H9 (cell line): ENCODE data around the gene CAT. TPM values are rescaled to one million over a fixed set of nuclear protein-coding genes. Genes with fewer than 3 reads are reported as not detected.

Experiments
- DNase-seq: peaks from one replicate; pipeline ENCODE4 v3.0.0-alpha.2; 2017
- H2AFZ ChIP-seq: one replicate; pipeline ENCODE4 v1.6.1; 2013; ENCODE audit warnings: mild to moderate bottlenecking, low read length, control low read depth, moderate library complexity
- H2AK5ac ChIP-seq: 2 replicates; pipeline ENCODE4 v1.6.1; 2013; ENCODE audit warnings: low read length, control low read depth, mixed read lengths; ENCODE audit not compliant: insufficient read length
- H2BK120ac ChIP-seq: one replicate; pipeline ENCODE4 v1.6.1; 2013; ENCODE audit warnings: low read depth, mild to moderate bottlenecking, low read length, control low read depth, inconsistent platforms; ENCODE audit not compliant: poor library complexity, severe bottlenecking
- H2BK12ac ChIP-seq: 2 replicates; pipeline ENCODE4 v1.6.1; 2013; ENCODE audit warnings: low read length, control low read depth, mixed read lengths, low read depth; ENCODE audit not compliant: insufficient read length
- H2BK15ac ChIP-seq: 2 replicates; pipeline ENCODE4 v1.6.1; 2013; ENCODE audit warnings: low read depth, low read length, control low read depth
- H2BK20ac ChIP-seq: one replicate; pipeline ENCODE4 v1.6.1; 2013; ENCODE audit warnings: low read depth, mild to moderate bottlenecking, low read length, control low read depth, inconsistent platforms; ENCODE audit not compliant: poor library complexity, severe bottlenecking
- H2BK5ac ChIP-seq: 2 replicates; pipeline ENCODE4 v1.6.1; 2013; ENCODE audit warnings: low read length, control low read depth, mixed read lengths; ENCODE audit not compliant: insufficient read length
- H3K14ac ChIP-seq: 2 replicates; pipeline ENCODE4 v1.6.1; 2013; ENCODE audit warnings: low read length, control low read depth; ENCODE audit not compliant: insufficient read depth
- H3K18ac ChIP-seq: 2 replicates; pipeline ENCODE4 v1.6.1; 2013; ENCODE audit warnings: low read depth, mild to moderate bottlenecking, mixed read lengths, low read length, control low read depth; ENCODE audit not compliant: insufficient read length
- H3K23ac ChIP-seq: 2 replicates; pipeline ENCODE4 v1.6.1; 2013; ENCODE audit warnings: low read length, control low read depth, mixed read lengths, low read depth; ENCODE audit not compliant: insufficient read length
- H3K23me2 ChIP-seq: 2 replicates; pipeline ENCODE4 v1.6.1; 2013; ENCODE audit warnings: low read depth, mild to moderate bottlenecking, mixed read lengths, low read length, control low read depth; ENCODE audit not compliant: insufficient read length, poor library complexity, severe bottlenecking
- H3K27ac ChIP-seq: 2 replicates; pipeline ENCODE4 v1.5.1; 2013; ENCODE audit warnings: low read length, control low read depth, mixed read lengths, low read depth; ENCODE audit not compliant: insufficient read length
- H3K27me3 ChIP-seq: 2 replicates; pipeline ENCODE4 v1.6.1; 2013; ENCODE audit warnings: low read length, control low read depth, inconsistent platforms; ENCODE audit not compliant: insufficient read depth
- H3K4ac ChIP-seq: 2 replicates; pipeline ENCODE4 v1.6.1; 2013; ENCODE audit warnings: low read depth, mild to moderate bottlenecking, control low read depth, inconsistent platforms, low read length, moderate library complexity
- H3K4me1 ChIP-seq: 2 replicates; pipeline ENCODE4 v1.6.1; 2013; ENCODE audit warnings: low read length, control low read depth, inconsistent platforms; ENCODE audit not compliant: insufficient read depth
- H3K4me2 ChIP-seq: 2 replicates; pipeline ENCODE4 v1.6.1; 2013; ENCODE audit warnings: low read length, control low read depth, mixed read lengths; ENCODE audit not compliant: insufficient read length, insufficient read depth
- H3K56ac ChIP-seq: 2 replicates; pipeline ENCODE4 v1.6.1; 2013; ENCODE audit warnings: low read depth, mild to moderate bottlenecking, mixed read lengths, low read length, control low read depth; ENCODE audit not compliant: insufficient read length
- H3K79me1 ChIP-seq: 2 replicates; pipeline ENCODE4 v1.6.1; 2013; ENCODE audit warnings: low read depth, mild to moderate bottlenecking, moderate library complexity, low read length, control low read depth, inconsistent platforms; ENCODE audit not compliant: insufficient read depth, poor library complexity, severe bottlenecking
- H3K79me2 ChIP-seq: 2 replicates; pipeline ENCODE4 v1.6.1; 2013; ENCODE audit warnings: low read length, control low read depth, inconsistent platforms; ENCODE audit not compliant: insufficient read depth
- H3K9ac ChIP-seq: 2 replicates; pipeline ENCODE4 v1.6.1; 2013; ENCODE audit warnings: low read length, control low read depth, mixed read lengths; ENCODE audit not compliant: insufficient read length; ENCODE audit errors: extremely low read depth
- H3K9me3 ChIP-seq: one replicate; pipeline ENCODE4 v1.6.1; 2013; ENCODE audit warnings: low read depth, low read length, inconsistent platforms; ENCODE audit not compliant: control insufficient read depth
- H3T11ph ChIP-seq: one replicate; pipeline ENCODE4 v1.6.1; 2013; ENCODE audit warnings: mild to moderate bottlenecking, low read length, control low read depth, inconsistent platforms
- H4K20me1 ChIP-seq: one replicate; pipeline ENCODE4 v1.6.1; 2013; ENCODE audit not compliant: control insufficient read depth, insufficient read length, insufficient read depth
- H4K5ac ChIP-seq: 2 replicates; pipeline ENCODE4 v1.6.1; 2013; ENCODE audit warnings: low read depth, mild to moderate bottlenecking, mixed read lengths, low read length, control low read depth; ENCODE audit not compliant: insufficient read length
- H4K8ac ChIP-seq: replicated peaks from 2 replicates; pipeline ENCODE4 v1.6.1; 2013; ENCODE audit warnings: low read length, control low read depth, mixed read lengths, low read depth; ENCODE audit not compliant: insufficient read length
- H4K91ac ChIP-seq: 2 replicates; pipeline ENCODE4 v1.6.1; 2013; ENCODE audit warnings: low read depth, mild to moderate bottlenecking, moderate library complexity, mixed read lengths, low read length, control low read depth; ENCODE audit not compliant: insufficient read length
- H3K27ac Mint-ChIP-seq, 3 experiments: 2 replicates in 2 of 3; 3 replicates in 1 of 3; pipeline ENCODE4 v1.8.0; 2020 to 2021; ENCODE audit warnings: mixed read lengths in 3 of 3, mild to moderate bottlenecking in 1 of 3, moderate library complexity in 1 of 3
- H3K27me3 Mint-ChIP-seq: 2 replicates; pipeline ENCODE4 v1.8.0; 2021; ENCODE audit warnings: low read depth, mild to moderate bottlenecking, moderate library complexity, mixed read lengths
- H3K36me3 Mint-ChIP-seq, 3 experiments: 2 replicates in 2 of 3; 3 replicates in 1 of 3; pipeline ENCODE4 v1.8.0; 2020 to 2021; ENCODE audit warnings: low read depth in 3 of 3, mixed read lengths in 3 of 3; ENCODE audit not compliant: insufficient read depth in 1 of 3
- H3K4me1 Mint-ChIP-seq, 2 experiments: 2 replicates each; pipeline ENCODE4 v1.8.0; 2020; ENCODE audit warnings: mixed read lengths in 2 of 2
- H3K4me3 Mint-ChIP-seq, 2 experiments: 2 replicates in 1 of 2; 3 replicates in 1 of 2; pipeline ENCODE4 v1.8.0; 2020 to 2021; ENCODE audit warnings: mild to moderate bottlenecking in 2 of 2, mixed read lengths in 2 of 2, moderate library complexity in 1 of 2
- H3K9me3 Mint-ChIP-seq, 2 experiments: 2 replicates in 1 of 2; 3 replicates in 1 of 2; pipeline ENCODE4 v1.8.0; 2020; ENCODE audit warnings: mild to moderate bottlenecking in 2 of 2, mixed read lengths in 2 of 2, moderate library complexity in 1 of 2
- WGBS: extraction: QIAGEN DNeasy Blood & Tissue Kit; methylation state at CpG from one replicate; pipeline ENCODE4 v1.1.7; 2013; ENCODE audit warnings: missing lambda C conversion rate, low lambda C conversion rate, mixed read lengths; ENCODE audit not compliant: insufficient read length; ENCODE audit errors: extremely low coverage; 5-methylcytosine and 5-hydroxymethylcytosine counted together
- total RNA-seq: library from RNA; stranded (reverse); gene quantifications from 2 replicates; pipeline ENCODE4 v1.2.1, GENCODE V29; 2021
- TF ChIP-seq, protein P1 (sequence below): fragments of 200-600 bp; sonication (generic); conservative IDR thresholded peaks from 3 replicates; pipeline ENCODE4 v1.8.0; 2021; ENCODE audit warnings: antibody characterized with exemption, mild to moderate bottlenecking

CAT gene
- total RNA-seq, 1 experiment from 2014 or later = 9.9 TPM

- no peak overlapping the region for H2AK5ac ChIP-seq
- H2AFZ ChIP-seq = no peak overlapping the region
- no peak overlapping the region for H3K4me2 ChIP-seq
- no peak overlapping the region for H3K14ac ChIP-seq
- H3K23me2 ChIP-seq = no peaks in the 10 kb centered on the region
- H3T11ph ChIP-seq = no peak overlapping the region
- TF ChIP-seq, protein P1, sequence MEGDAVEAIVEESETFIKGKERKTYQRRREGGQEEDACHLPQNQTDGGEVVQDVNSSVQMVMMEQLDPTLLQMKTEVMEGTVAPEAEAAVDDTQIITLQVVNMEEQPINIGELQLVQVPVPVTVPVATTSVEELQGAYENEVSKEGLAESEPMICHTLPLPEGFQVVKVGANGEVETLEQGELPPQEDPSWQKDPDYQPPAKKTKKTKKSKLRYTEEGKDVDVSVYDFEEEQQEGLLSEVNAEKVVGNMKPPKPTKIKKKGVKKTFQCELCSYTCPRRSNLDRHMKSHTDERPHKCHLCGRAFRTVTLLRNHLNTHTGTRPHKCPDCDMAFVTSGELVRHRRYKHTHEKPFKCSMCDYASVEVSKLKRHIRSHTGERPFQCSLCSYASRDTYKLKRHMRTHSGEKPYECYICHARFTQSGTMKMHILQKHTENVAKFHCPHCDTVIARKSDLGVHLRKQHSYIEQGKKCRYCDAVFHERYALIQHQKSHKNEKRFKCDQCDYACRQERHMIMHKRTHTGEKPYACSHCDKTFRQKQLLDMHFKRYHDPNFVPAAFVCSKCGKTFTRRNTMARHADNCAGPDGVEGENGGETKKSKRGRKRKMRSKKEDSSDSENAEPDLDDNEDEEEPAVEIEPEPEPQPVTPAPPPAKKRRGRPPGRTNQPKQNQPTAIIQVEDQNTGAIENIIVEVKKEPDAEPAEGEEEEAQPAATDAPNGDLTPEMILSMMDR = peak; percentile 83
- H3K79me1 ChIP-seq = no peaks in the 10 kb centered on the region
- H3K9me3 ChIP-seq = no peaks in the 10 kb centered on the region
- no peak overlapping the region for H2BK120ac ChIP-seq
- no peak overlapping the region for H2BK20ac ChIP-seq
- no peak overlapping the region for H3K18ac ChIP-seq
- DNase-seq = peak; percentile 44
- no peak overlapping the region for H3K56ac ChIP-seq
- H2BK15ac ChIP-seq = no peak overlapping the region
- no peak overlapping the region for H3K9ac ChIP-seq
- no peak overlapping the region for H4K5ac ChIP-seq
- H4K91ac ChIP-seq = no peak overlapping the region
- H3K9me3 Mint-ChIP-seq = no peaks in the 10 kb centered on the region; a peak in 1 of 5 replicates
- no peaks in the 10 kb centered on the region for H3K79me2 ChIP-seq
- no peak overlapping the region for H3K23ac ChIP-seq
- no peaks in the 10 kb centered on the region for H3K36me3 Mint-ChIP-seq
- peaks cover 4% of the 10 kb centered on the region for H3K27me3 Mint-ChIP-seq
- no CpG with 5 or more reads among the region's 8 CpGs for WGBS
- H4K8ac ChIP-seq = no peak overlapping the region
- no peaks in the 10 kb centered on the region for H4K20me1 ChIP-seq
- no peak overlapping the region for H3K4me3 Mint-ChIP-seq
- H2BK12ac ChIP-seq = no peak overlapping the region
- no peak overlapping the region for H3K27ac ChIP-seq
- no peak overlapping the region for H3K27ac Mint-ChIP-seq
- H3K4ac ChIP-seq = no peak overlapping the region
- peaks cover 4 to 12% of the 10 kb centered on the region in 2 experiments for H3K4me1 Mint-ChIP-seq
- no peaks in the 10 kb centered on the region for H3K27me3 ChIP-seq
- no peak overlapping the region for H2BK5ac ChIP-seq
- H3K4me1 ChIP-seq = no peaks in the 10 kb centered on the region
Measured at GRCh38 chr11:34492806-34493414, 54.2 kb downstream of the CAT start.
